Measurements from ENCODE around the gene COLEC12.

Gene COLEC12

GRCh38 chr18:389658-390357 lies 110.7 kb downstream of the COLEC12 start:
- peak; percentile 11 for DNase-seq (ENCODE audit: low read depth)
- peak; percentile 19 for TF ChIP-seq CTCF (IDR thresholded peaks at IDR 0.05; ENCODE audit: low read length, missing control alignments)
- no peak overlapping the region for H3K4me3 ChIP-seq (replicated peaks; ENCODE audit: low read depth, low read length)

GRCh38 chr18:388200-388599 lies 112.3 kb downstream of the COLEC12 start:
- no peak for DNase-seq (ENCODE audit: low read depth)
- no peak for TF ChIP-seq CTCF (IDR thresholded peaks at IDR 0.05; ENCODE audit: low read length, missing control alignments)
- H3K4me3 ChIP-seq (replicated peaks; ENCODE audit: low read depth, low read length): no peak overlapping the region

- no peak overlapping the region for H3K4me3 ChIP-seq (replicated peaks; ENCODE audit: low read depth, low read length)
- DNase-seq (ENCODE audit: low read depth): no peak
- no peak for TF ChIP-seq CTCF (IDR thresholded peaks at IDR 0.05; ENCODE audit: low read length, missing control alignments)
These were observed 113.5 kb downstream of the COLEC12 start for GRCh38 chr18:386994-387393.

GRCh38 chr18:384897-385296 lies 115.6 kb downstream of the COLEC12 start:
- TF ChIP-seq CTCF (IDR thresholded peaks at IDR 0.05; ENCODE audit: low read length, missing control alignments): no peak
- DNase-seq (ENCODE audit: low read depth): no peak
- no peak overlapping the region for H3K4me3 ChIP-seq (replicated peaks; ENCODE audit: low read depth, low read length)

- no peak for DNase-seq (ENCODE audit: low read depth)
- H3K4me3 ChIP-seq (replicated peaks; ENCODE audit: low read depth, low read length): no peak overlapping the region
- no peak for TF ChIP-seq CTCF (IDR thresholded peaks at IDR 0.05; ENCODE audit: low read length, missing control alignments)
These were observed 117.4 kb downstream of the COLEC12 start for GRCh38 chr18:383135-383534.

GRCh38 chr18:382423-382984 lies 118.0 kb downstream of the COLEC12 start:
- DNase-seq (ENCODE audit: low read depth): no peak
- H3K4me3 ChIP-seq (replicated peaks; ENCODE audit: low read depth, low read length): no peak overlapping the region
- TF ChIP-seq CTCF (IDR thresholded peaks at IDR 0.05; ENCODE audit: low read length, missing control alignments): no peak
